Astrocyte (in vitro differentiated cells and primary cell): Measurements from ENCODE around the gene MYO7B.

Experiments used
- CTCF ChIP-seq: IDR thresholded peaks from 2 replicates; pipeline ENCODE4 v1.5.1; 2011; ENCODE audit warnings: low read depth, mild to moderate bottlenecking, inconsistent platforms, low read length, moderate library complexity; ENCODE audit not compliant: insufficient read depth
- EZH2 ChIP-seq: IDR thresholded peaks from 2 replicates; pipeline ENCODE4 v1.6.1; 2012; ENCODE audit warnings: mild to moderate bottlenecking, low read length, inconsistent platforms; ENCODE audit not compliant: insufficient read depth

GRCh38 chr2:127662937-127663565 is 127.6 kb downstream of the MYO7B start:
- TF ChIP-seq CTCF = no peak
- no peak for TF ChIP-seq EZH2
